ENCODE results near the gene ABCC4. TPM values are rescaled to one million over a fixed set of nuclear protein-coding genes. Genes with fewer than 3 reads are reported as not detected.

The ABCC4 gene
- total and polyA plus RNA-seq, 10 donors = 1.4 to 21.0 (median 13.3) TPM

GRCh38 chr13:95289020-95289444 is 12.2 kb downstream of the ABCC4 start:
- intact Hi-C loops (cut with DNase I; ENCODE audit: low total_unique reads) = no loop called here
- no peak for TF ChIP-seq CTCF (IDR thresholded peaks at IDR 0.05 in 8 of 11, conservative IDR thresholded peaks at IDR 0.05 in 3 of 11)
- TF ChIP-seq POLR2AphosphoS5 (IDR thresholded peaks at IDR 0.05) = no peak
- no peak for TF ChIP-seq POLR2A (IDR thresholded peaks at IDR 0.05)
- H3K27ac ChIP-seq = no peak overlapping the region

GRCh38 chr13:95284436-95284835 is 16.8 kb downstream of the ABCC4 start:
- DNase-seq = peak; percentile 54
- H3K4me1 ChIP-seq = peaks cover under 1 to 46% (median 29%) of the 10 kb centered on the region in 6 donors
- no peaks in the 10 kb centered on the region for H3K36me3 ChIP-seq
- TF ChIP-seq POLR2AphosphoS5 (IDR thresholded peaks at IDR 0.05) (no peak), CTCF (IDR thresholded peaks at IDR 0.05 in 8 of 11, conservative IDR thresholded peaks at IDR 0.05 in 3 of 11) (no peak), POLR2A (IDR thresholded peaks at IDR 0.05) (no peak)
- no peaks in the 10 kb centered on the region for H3K27me3 ChIP-seq (replicated peaks in 1 of 7)
- 82 to 100% (median 96%) methylated on average over 4 of the region's 4 CpGs for WGBS, 5 donors
- no peaks in the 10 kb centered on the region for H3K9me3 ChIP-seq
- intact Hi-C loops (cut with DNase I; ENCODE audit: low total_unique reads) = no loop called here
- H3K4me3 ChIP-seq = no peak overlapping the region
- no peak overlapping the region for H3K27ac ChIP-seq

More at GRCh38 chr13:95289020-95289444, 12.2 kb downstream of the ABCC4 start:
- Histone ChIP-seq H3K4me3 (no peak overlapping the region), H3K9me3 (no peaks in the 10 kb centered on the region), H3K4me1 (peaks cover 0 to 15% (median 9%) of the 10 kb centered on the region in 6 donors), H3K36me3 (no peaks in the 10 kb centered on the region), H3K27me3 (replicated peaks in 1 of 7) (no peaks in the 10 kb centered on the region)
- WGBS, 5 donors = 52 to 73% (median 64%) methylated on average over 4 of the region's 4 CpGs
- no peak for DNase-seq

- Histone ChIP-seq H3K4me1 (peaks cover 10 to 53% (median 33%) of the 10 kb centered on the region in 6 donors), H3K27ac (peak overlapping the region in 2 of 8 donors; percentile 46 to 68)
- TF ChIP-seq POLR2AphosphoS5 (IDR thresholded peaks at IDR 0.05) = no peak
- no peak for TF ChIP-seq CTCF (IDR thresholded peaks at IDR 0.05 in 8 of 11, conservative IDR thresholded peaks at IDR 0.05 in 3 of 11)
- no peak for TF ChIP-seq POLR2A (IDR thresholded peaks at IDR 0.05)
Observed at GRCh38 chr13:95279016-95279415, 22.2 kb downstream of the ABCC4 start.

GRCh38 chr13:95276037-95276505 is 25.2 kb downstream of the ABCC4 start:
- intact Hi-C loops (cut with DNase I; ENCODE audit: low total_unique reads) = no loop called here
- DNase-seq = no peak
- Histone ChIP-seq H3K4me1 (peaks cover 6 to 47% (median 25%) of the 10 kb centered on the region in 6 donors), H3K27me3 (replicated peaks in 1 of 7) (no peaks in the 10 kb centered on the region), H3K36me3 (no peaks in the 10 kb centered on the region), H3K27ac (peak overlapping the region in 4 of 8 donors; percentile 16 to 59 (median 48)), H3K9me3 (no peaks in the 10 kb centered on the region), H3K4me3 (no peak overlapping the region)
- TF ChIP-seq POLR2A (IDR thresholded peaks at IDR 0.05) = no peak
- TF ChIP-seq CTCF (IDR thresholded peaks at IDR 0.05 in 8 of 11, conservative IDR thresholded peaks at IDR 0.05 in 3 of 11) = no peak
- TF ChIP-seq POLR2AphosphoS5 (IDR thresholded peaks at IDR 0.05) = no peak
- 83 to 92% (median 89%) methylated on average over 4 of the region's 4 CpGs for WGBS, 5 donors

More at GRCh38 chr13:95279016-95279415, 22.2 kb downstream of the ABCC4 start:
- intact Hi-C loops (cut with DNase I; ENCODE audit: low total_unique reads) = no loop called here
- Histone ChIP-seq H3K4me3 (no peak overlapping the region), H3K9me3 (no peaks in the 10 kb centered on the region), H3K36me3 (no peaks in the 10 kb centered on the region), H3K27me3 (replicated peaks in 1 of 7) (no peaks in the 10 kb centered on the region)
- no peak for DNase-seq
- WGBS, 5 donors = 71 to 88% (median 79%) methylated on average over 3 of the region's 3 CpGs

Measured in spleen (tissue), 11 donors.